ENCODE data around the gene TRIML1. TPM values are rescaled to one million over a fixed set of nuclear protein-coding genes. Genes with fewer than 3 reads are reported as not detected.
A peak's percentile ranks its signal among the peaks of the same experiment; 100 is the strongest.

The TRIML1 gene
- total and polyA plus RNA-seq, 2 experiments from 2014 or later = not detected

GRCh38 chr4:188139671-188140070 is 430 bp downstream of the TRIML1 start:
- Histone ChIP-seq H3K9me3 (ENCODE audit: low read depth) (no peaks in the 10 kb centered on the region), H2AFZ (no peak overlapping the region), H3K27ac (no peak overlapping the region), H3K79me2 (no peaks in the 10 kb centered on the region), H3K36me3 (replicated peaks; ENCODE audit: insufficient read depth, low read depth) (no peaks in the 10 kb centered on the region), H3K4me1 (ENCODE audit: insufficient read depth) (no peaks in the 10 kb centered on the region), H3K27me3 (no peaks in the 10 kb centered on the region), H4K20me1 (ENCODE audit: insufficient read depth, poor library complexity, severe bottlenecking) (no peaks in the 10 kb centered on the region), H3K9me2 (replicated peaks; ENCODE audit: insufficient read depth) (no peaks in the 10 kb centered on the region), H3K4me2 (no peak overlapping the region), H3K4me3 (no peak overlapping the region)
- TF ChIP-seq EZH2 (IDR thresholded peaks at IDR 0.05; ENCODE audit: borderline replicate concordance) (no peak), CTCF (IDR thresholded peaks at IDR 0.05; ENCODE audit: poor library complexity) (no peak), EZH2phosphoT487 (IDR thresholded peaks at IDR 0.05; ENCODE audit: low read depth, severe bottlenecking, unreplicated experiment) (no peak)
- no peak for DNase-seq (ENCODE audit: low spot score)
- 83% methylated on average over 19 of the region's 19 CpGs for WGBS (ENCODE audit: low lambda C conversion rate, missing lambda C conversion rate)

GRCh38 chr4:188143731-188144130 is 4.5 kb downstream of the TRIML1 start:
- peak; percentile 26 for DNase-seq (ENCODE audit: low spot score)
- 63% methylated on average over 11 of the region's 11 CpGs for WGBS (ENCODE audit: low lambda C conversion rate, missing lambda C conversion rate)
- H3K4me2 ChIP-seq = no peak overlapping the region

GRCh38 chr4:188145601-188146000 is 6.4 kb downstream of the TRIML1 start:
- TF ChIP-seq EZH2phosphoT487 (IDR thresholded peaks at IDR 0.05; ENCODE audit: low read depth, severe bottlenecking, unreplicated experiment) (no peak), CTCF (IDR thresholded peaks at IDR 0.05; ENCODE audit: poor library complexity) (no peak), EZH2 (IDR thresholded peaks at IDR 0.05; ENCODE audit: borderline replicate concordance) (no peak)
- H3K4me2 ChIP-seq = no peak overlapping the region
- H3K27ac ChIP-seq = no peak overlapping the region
- no peaks in the 10 kb centered on the region for H3K79me2 ChIP-seq
- WGBS (ENCODE audit: low lambda C conversion rate, missing lambda C conversion rate) = 85% methylated on average over 10 of the region's 10 CpGs
- no peaks in the 10 kb centered on the region for H3K4me1 ChIP-seq (ENCODE audit: insufficient read depth)
- H4K20me1 ChIP-seq (ENCODE audit: insufficient read depth, poor library complexity, severe bottlenecking) = no peaks in the 10 kb centered on the region
- H2AFZ ChIP-seq = no peak overlapping the region
- no peak for DNase-seq (ENCODE audit: low spot score)
- H3K27me3 ChIP-seq = no peaks in the 10 kb centered on the region
- no peaks in the 10 kb centered on the region for H3K9me2 ChIP-seq (replicated peaks; ENCODE audit: insufficient read depth)
- H3K4me3 ChIP-seq = no peak overlapping the region
- H3K9me3 ChIP-seq (ENCODE audit: low read depth) = no peaks in the 10 kb centered on the region
- H3K36me3 ChIP-seq (replicated peaks; ENCODE audit: insufficient read depth, low read depth) = no peaks in the 10 kb centered on the region

More at GRCh38 chr4:188143731-188144130, 4.5 kb downstream of the TRIML1 start:
- no peaks in the 10 kb centered on the region for H3K36me3 ChIP-seq (replicated peaks; ENCODE audit: insufficient read depth, low read depth)
- H3K9me3 ChIP-seq (ENCODE audit: low read depth) = no peaks in the 10 kb centered on the region
- H3K27ac ChIP-seq = no peak overlapping the region
- H3K4me3 ChIP-seq = no peak overlapping the region
- H2AFZ ChIP-seq = no peak overlapping the region
- H3K4me1 ChIP-seq (ENCODE audit: insufficient read depth) = no peaks in the 10 kb centered on the region
- H4K20me1 ChIP-seq (ENCODE audit: insufficient read depth, poor library complexity, severe bottlenecking) = no peaks in the 10 kb centered on the region
- H3K79me2 ChIP-seq = no peaks in the 10 kb centered on the region
- no peak for TF ChIP-seq EZH2 (IDR thresholded peaks at IDR 0.05; ENCODE audit: borderline replicate concordance)
- no peak for TF ChIP-seq EZH2phosphoT487 (IDR thresholded peaks at IDR 0.05; ENCODE audit: low read depth, severe bottlenecking, unreplicated experiment)
- no peak for TF ChIP-seq CTCF (IDR thresholded peaks at IDR 0.05; ENCODE audit: poor library complexity)
- no peaks in the 10 kb centered on the region for H3K27me3 ChIP-seq
- no peaks in the 10 kb centered on the region for H3K9me2 ChIP-seq (replicated peaks; ENCODE audit: insufficient read depth)

GRCh38 chr4:188146618-188147017 is 7.4 kb downstream of the TRIML1 start:
- Histone ChIP-seq H3K4me2 (no peak overlapping the region), H3K27ac (no peak overlapping the region), H3K79me2 (no peaks in the 10 kb centered on the region), H3K36me3 (replicated peaks; ENCODE audit: insufficient read depth, low read depth) (no peaks in the 10 kb centered on the region), H3K9me3 (ENCODE audit: low read depth) (no peaks in the 10 kb centered on the region), H4K20me1 (ENCODE audit: insufficient read depth, poor library complexity, severe bottlenecking) (no peaks in the 10 kb centered on the region), H3K9me2 (replicated peaks; ENCODE audit: insufficient read depth) (no peaks in the 10 kb centered on the region), H2AFZ (no peak overlapping the region), H3K4me1 (ENCODE audit: insufficient read depth) (no peaks in the 10 kb centered on the region), H3K4me3 (no peak overlapping the region), H3K27me3 (no peaks in the 10 kb centered on the region)
- WGBS (ENCODE audit: low lambda C conversion rate, missing lambda C conversion rate) = 56% methylated on average over 11 of the region's 11 CpGs
- TF ChIP-seq EZH2 (IDR thresholded peaks at IDR 0.05; ENCODE audit: borderline replicate concordance) (no peak), EZH2phosphoT487 (IDR thresholded peaks at IDR 0.05; ENCODE audit: low read depth, severe bottlenecking, unreplicated experiment) (no peak), CTCF (IDR thresholded peaks at IDR 0.05; ENCODE audit: poor library complexity) (no peak)
- DNase-seq (ENCODE audit: low spot score) = no peak

Measured in hepatocyte (in vitro differentiated cells).